ENCODE results near the gene DISP3.

GRCh38 chr1:11531943-11532342 lies 53.0 kb downstream of the DISP3 start:
- TF ChIP-seq, protein P1, sequence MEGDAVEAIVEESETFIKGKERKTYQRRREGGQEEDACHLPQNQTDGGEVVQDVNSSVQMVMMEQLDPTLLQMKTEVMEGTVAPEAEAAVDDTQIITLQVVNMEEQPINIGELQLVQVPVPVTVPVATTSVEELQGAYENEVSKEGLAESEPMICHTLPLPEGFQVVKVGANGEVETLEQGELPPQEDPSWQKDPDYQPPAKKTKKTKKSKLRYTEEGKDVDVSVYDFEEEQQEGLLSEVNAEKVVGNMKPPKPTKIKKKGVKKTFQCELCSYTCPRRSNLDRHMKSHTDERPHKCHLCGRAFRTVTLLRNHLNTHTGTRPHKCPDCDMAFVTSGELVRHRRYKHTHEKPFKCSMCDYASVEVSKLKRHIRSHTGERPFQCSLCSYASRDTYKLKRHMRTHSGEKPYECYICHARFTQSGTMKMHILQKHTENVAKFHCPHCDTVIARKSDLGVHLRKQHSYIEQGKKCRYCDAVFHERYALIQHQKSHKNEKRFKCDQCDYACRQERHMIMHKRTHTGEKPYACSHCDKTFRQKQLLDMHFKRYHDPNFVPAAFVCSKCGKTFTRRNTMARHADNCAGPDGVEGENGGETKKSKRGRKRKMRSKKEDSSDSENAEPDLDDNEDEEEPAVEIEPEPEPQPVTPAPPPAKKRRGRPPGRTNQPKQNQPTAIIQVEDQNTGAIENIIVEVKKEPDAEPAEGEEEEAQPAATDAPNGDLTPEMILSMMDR (IDR thresholded peaks at IDR 0.05 in 8 of 11, conservative IDR thresholded peaks at IDR 0.05 in 3 of 11): no peak
- no peak for TF ChIP-seq POLR2A (IDR thresholded peaks at IDR 0.05)
- TF ChIP-seq POLR2AphosphoS5 (IDR thresholded peaks at IDR 0.05): no peak

Data from spleen (tissue), 7 donors.